ENCODE results near the gene RFT1.

The RFT1 gene

GRCh38 chr3:53092942-53093341 lies 37.3 kb downstream of the RFT1 start:
- no peaks in the 10 kb centered on the region for H3K27me3 ChIP-seq (ENCODE audit: control insufficient read depth in 1 of 2, insufficient read depth in 1 of 2, low read length in 2 of 2)
- H3K4ac ChIP-seq (ENCODE audit: low read depth in 1 of 2, low read length in 2 of 2): no peak overlapping the region
- H3K4me2 ChIP-seq (ENCODE audit: low read length, poor library complexity, severe bottlenecking): no peak overlapping the region
- no peak overlapping the region for H3K23ac ChIP-seq (ENCODE audit: low read length in 2 of 2)
- no peak overlapping the region for H2BK15ac ChIP-seq (ENCODE audit: low read depth, poor library complexity, severe bottlenecking)
- peaks cover 28 to 71% of the 10 kb centered on the region in 2 experiments for H3K36me3 ChIP-seq (ENCODE audit: control insufficient read depth in 1 of 2, insufficient read depth in 2 of 2, low read depth in 1 of 2, low read length in 2 of 2)
- H3K79me1 ChIP-seq (replicated peaks; ENCODE audit: low read length, poor library complexity, severe bottlenecking): no peaks in the 10 kb centered on the region
- WGBS: 89% methylated on average over 2 of the region's 2 CpGs
- H4K91ac ChIP-seq (ENCODE audit: low read length): no peak overlapping the region
- peaks cover 12% of the 10 kb centered on the region for H3K4me1 ChIP-seq (ENCODE audit: control insufficient read depth, insufficient read depth, low read depth, low read length)
- H2BK5ac ChIP-seq (ENCODE audit: low read depth, low read length, poor library complexity, severe bottlenecking): no peak overlapping the region
- no peaks in the 10 kb centered on the region for H3K9me3 ChIP-seq (ENCODE audit: control insufficient read depth, low read length)
- H2BK120ac ChIP-seq (ENCODE audit: low read depth, low read length): no peak overlapping the region
- no peak overlapping the region for H3K4me3 ChIP-seq (ENCODE audit: insufficient read depth in 1 of 2, low read depth in 1 of 2, low read length in 2 of 2)
- no peak overlapping the region for H2BK12ac ChIP-seq (ENCODE audit: low read length in 2 of 2)
- no peak overlapping the region for H2AFZ ChIP-seq (ENCODE audit: low read depth, low read length)
- DNase-seq: peak; percentile 32
- no peak overlapping the region for H3K9ac ChIP-seq (ENCODE audit: low read length)
- no peak overlapping the region for H3K14ac ChIP-seq (ENCODE audit: low read length in 2 of 2)
- H3K18ac ChIP-seq (ENCODE audit: low read depth in 1 of 2, low read length in 2 of 2): no peak overlapping the region
- no peak overlapping the region for H2AK5ac ChIP-seq (ENCODE audit: low read length, severe bottlenecking)
- H3K27ac ChIP-seq (ENCODE audit: low read length, poor library complexity, severe bottlenecking): no peak overlapping the region
- H4K8ac ChIP-seq (ENCODE audit: low read length): no peak overlapping the region

- Histone ChIP-seq H2BK12ac (ENCODE audit: low read length in 2 of 2) (no peak overlapping the region), H3K9me3 (ENCODE audit: control insufficient read depth, low read length) (no peaks in the 10 kb centered on the region), H3K23ac (ENCODE audit: low read length in 2 of 2) (peak overlapping the region in 1 of 2 experiments; percentile 27), H3K27ac (ENCODE audit: low read length, poor library complexity, severe bottlenecking) (no peak overlapping the region), H3K18ac (ENCODE audit: low read depth in 1 of 2, low read length in 2 of 2) (no peak overlapping the region), H3K27me3 (ENCODE audit: control insufficient read depth in 1 of 2, insufficient read depth in 1 of 2, low read length in 2 of 2) (no peaks in the 10 kb centered on the region), H3K14ac (ENCODE audit: low read length in 2 of 2) (no peak overlapping the region), H2AK5ac (ENCODE audit: low read length, severe bottlenecking) (no peak overlapping the region), H2BK15ac (ENCODE audit: low read depth, poor library complexity, severe bottlenecking) (no peak overlapping the region), H3K9ac (ENCODE audit: low read length) (no peak overlapping the region), H2BK120ac (ENCODE audit: low read depth, low read length) (no peak overlapping the region), H3K79me1 (replicated peaks; ENCODE audit: low read length, poor library complexity, severe bottlenecking) (no peaks in the 10 kb centered on the region), H3K4ac (ENCODE audit: low read depth in 1 of 2, low read length in 2 of 2) (no peak overlapping the region), H4K8ac (ENCODE audit: low read length) (no peak overlapping the region), H3K4me2 (ENCODE audit: low read length, poor library complexity, severe bottlenecking) (no peak overlapping the region), H2AFZ (ENCODE audit: low read depth, low read length) (no peak overlapping the region), H2BK5ac (ENCODE audit: low read depth, low read length, poor library complexity, severe bottlenecking) (no peak overlapping the region), H3K36me3 (ENCODE audit: control insufficient read depth in 1 of 2, insufficient read depth in 2 of 2, low read depth in 1 of 2, low read length in 2 of 2) (peaks cover 28 to 67% of the 10 kb centered on the region in 2 experiments), H3K4me3 (ENCODE audit: insufficient read depth in 1 of 2, low read depth in 1 of 2, low read length in 2 of 2) (no peak overlapping the region), H4K91ac (ENCODE audit: low read length) (no peak overlapping the region), H3K4me1 (ENCODE audit: control insufficient read depth, insufficient read depth, low read depth, low read length) (peaks cover 16% of the 10 kb centered on the region)
- WGBS: 98% methylated on average over 11 of the region's 11 CpGs
- no peak for DNase-seq
Observed at GRCh38 chr3:53092216-53092615, 38.0 kb downstream of the RFT1 start.

GRCh38 chr3:53091011-53091410 lies 39.2 kb downstream of the RFT1 start:
- no peak overlapping the region for H3K23ac ChIP-seq (ENCODE audit: low read length in 2 of 2)
- no peak overlapping the region for H4K8ac ChIP-seq (ENCODE audit: low read length)
- H3K18ac ChIP-seq (ENCODE audit: low read depth in 1 of 2, low read length in 2 of 2): no peak overlapping the region
- H2AFZ ChIP-seq (ENCODE audit: low read depth, low read length): no peak overlapping the region
- H4K91ac ChIP-seq (ENCODE audit: low read length): no peak overlapping the region
- H3K14ac ChIP-seq (ENCODE audit: low read length in 2 of 2): no peak overlapping the region
- H3K4me1 ChIP-seq (ENCODE audit: control insufficient read depth, insufficient read depth, low read depth, low read length): peaks cover 16% of the 10 kb centered on the region
- no peaks in the 10 kb centered on the region for H3K9me3 ChIP-seq (ENCODE audit: control insufficient read depth, low read length)
- H3K36me3 ChIP-seq (ENCODE audit: control insufficient read depth in 1 of 2, insufficient read depth in 2 of 2, low read depth in 1 of 2, low read length in 2 of 2): peaks cover 28 to 67% of the 10 kb centered on the region in 2 experiments
- H2BK15ac ChIP-seq (ENCODE audit: low read depth, poor library complexity, severe bottlenecking): no peak overlapping the region
- no peak overlapping the region for H2BK12ac ChIP-seq (ENCODE audit: low read length in 2 of 2)
- no peak overlapping the region for H3K27ac ChIP-seq (ENCODE audit: low read length, poor library complexity, severe bottlenecking)
- H3K27me3 ChIP-seq (ENCODE audit: control insufficient read depth in 1 of 2, insufficient read depth in 1 of 2, low read length in 2 of 2): no peaks in the 10 kb centered on the region
- H2AK5ac ChIP-seq (ENCODE audit: low read length, severe bottlenecking): no peak overlapping the region
- no peak overlapping the region for H2BK5ac ChIP-seq (ENCODE audit: low read depth, low read length, poor library complexity, severe bottlenecking)
- H2BK120ac ChIP-seq (ENCODE audit: low read depth, low read length): no peak overlapping the region
- no peak overlapping the region for H3K4me3 ChIP-seq (ENCODE audit: insufficient read depth in 1 of 2, low read depth in 1 of 2, low read length in 2 of 2)
- H3K79me1 ChIP-seq (replicated peaks; ENCODE audit: low read length, poor library complexity, severe bottlenecking): no peaks in the 10 kb centered on the region
- no peak for DNase-seq
- no peak overlapping the region for H3K4me2 ChIP-seq (ENCODE audit: low read length, poor library complexity, severe bottlenecking)
- WGBS: 97% methylated on average over 5 of the region's 5 CpGs
- no peak overlapping the region for H3K4ac ChIP-seq (ENCODE audit: low read depth in 1 of 2, low read length in 2 of 2)
- H3K9ac ChIP-seq (ENCODE audit: low read length): no peak overlapping the region

GRCh38 chr3:53089511-53089910 lies 40.7 kb downstream of the RFT1 start:
- no peak overlapping the region for H3K23ac ChIP-seq (ENCODE audit: low read length in 2 of 2)
- H2BK15ac ChIP-seq (ENCODE audit: low read depth, poor library complexity, severe bottlenecking): no peak overlapping the region
- H3K4me1 ChIP-seq (ENCODE audit: control insufficient read depth, insufficient read depth, low read depth, low read length): peaks cover 16% of the 10 kb centered on the region
- no peak for DNase-seq
- peaks cover 28 to 59% of the 10 kb centered on the region in 2 experiments for H3K36me3 ChIP-seq (ENCODE audit: control insufficient read depth in 1 of 2, insufficient read depth in 2 of 2, low read depth in 1 of 2, low read length in 2 of 2)
- 89% methylated on average over 6 of the region's 6 CpGs for WGBS
- no peak overlapping the region for H2AFZ ChIP-seq (ENCODE audit: low read depth, low read length)
- no peaks in the 10 kb centered on the region for H3K79me1 ChIP-seq (replicated peaks; ENCODE audit: low read length, poor library complexity, severe bottlenecking)
- no peak overlapping the region for H2BK120ac ChIP-seq (ENCODE audit: low read depth, low read length)
- no peak overlapping the region for H2BK5ac ChIP-seq (ENCODE audit: low read depth, low read length, poor library complexity, severe bottlenecking)
- H3K14ac ChIP-seq (ENCODE audit: low read length in 2 of 2): no peak overlapping the region
- no peak overlapping the region for H3K27ac ChIP-seq (ENCODE audit: low read length, poor library complexity, severe bottlenecking)
- H3K9ac ChIP-seq (ENCODE audit: low read length): no peak overlapping the region
- H2BK12ac ChIP-seq (ENCODE audit: low read length in 2 of 2): no peak overlapping the region
- H3K9me3 ChIP-seq (ENCODE audit: control insufficient read depth, low read length): no peaks in the 10 kb centered on the region
- H3K27me3 ChIP-seq (ENCODE audit: control insufficient read depth in 1 of 2, insufficient read depth in 1 of 2, low read length in 2 of 2): no peaks in the 10 kb centered on the region
- no peak overlapping the region for H4K91ac ChIP-seq (ENCODE audit: low read length)
- no peak overlapping the region for H3K4me2 ChIP-seq (ENCODE audit: low read length, poor library complexity, severe bottlenecking)
- no peak overlapping the region for H3K4me3 ChIP-seq (ENCODE audit: insufficient read depth in 1 of 2, low read depth in 1 of 2, low read length in 2 of 2)
- no peak overlapping the region for H3K4ac ChIP-seq (ENCODE audit: low read depth in 1 of 2, low read length in 2 of 2)
- H3K18ac ChIP-seq (ENCODE audit: low read depth in 1 of 2, low read length in 2 of 2): no peak overlapping the region
- H4K8ac ChIP-seq (ENCODE audit: low read length): no peak overlapping the region
- H2AK5ac ChIP-seq (ENCODE audit: low read length, severe bottlenecking): no peak overlapping the region

All from mesenchymal stem cell (in vitro differentiated cells and primary cell).